Measurements from ENCODE around the gene PLCH1. TPM values are rescaled to one million over a fixed set of nuclear protein-coding genes. Genes with fewer than 3 reads are reported as not detected.

Gene PLCH1
- total and polyA plus RNA-seq, 10 of the 15 experiments (the other 5 are each of a cell fraction or from before 2014, with no cell fraction given): 0.03 to 0.22 (median 0.04) TPM; not detected in 5

GRCh38 chr3:155502630-155503029, 242.2 kb downstream of the PLCH1 start:
- SMC1A ChIA-PET (ENCODE audit: uncharacterized antibody, unreplicated experiment): no interaction called here
- CTCF ChIA-PET: no interaction called here
- Histone ChIP-seq H2AFZ (ENCODE audit: control insufficient read depth, low read depth, low read length) (no peak overlapping the region), H3K9me3 (replicated peaks; ENCODE audit: control insufficient read depth, insufficient read depth, low read length) (no peaks in the 10 kb centered on the region), H3K9ac (ENCODE audit: control insufficient read depth, insufficient read depth, low read length) (no peak overlapping the region), H3K27ac (ENCODE audit: control insufficient read depth, insufficient read depth) (no peak overlapping the region), H4K20me1 (ENCODE audit: control insufficient read depth, insufficient read depth) (no peaks in the 10 kb centered on the region), H3K4me2 (ENCODE audit: control insufficient read depth, insufficient read depth) (no peak overlapping the region), H3K79me2 (ENCODE audit: control insufficient read depth, insufficient read depth, low read length) (no peaks in the 10 kb centered on the region), H3K4me1 (ENCODE audit: control insufficient read depth, insufficient read depth, low read length) (no peaks in the 10 kb centered on the region), H3K27me3 (replicated peaks in 1 of 2; ENCODE audit: control insufficient read depth in 2 of 2, insufficient read depth in 2 of 2, low read length in 1 of 2) (peaks cover 0 to 2% of the 10 kb centered on the region in 2 experiments; a peak in 2 of 4 replicates), H3K4me3 (no peak overlapping the region), H3K36me3 (ENCODE audit: control insufficient read depth in 2 of 2, insufficient read depth in 2 of 2, low read length in 1 of 2) (no peaks in the 10 kb centered on the region)
- BruUV-seq (replicated peaks): no TSS peak
- intact Hi-C loops (cut with micrococcal nuclease; ENCODE audit: unreplicated experiment): no loop called here
- DNase-seq (ENCODE audit: low read depth, low spot score) (no peak), FAIRE-seq (no peak), ATAC-seq (no peak)
- TF ChIP-seq MLLT1 (IDR thresholded peaks at IDR 0.05) (no peak), CBX3 (IDR thresholded peaks at IDR 0.05; ENCODE audit: borderline replicate concordance, low read depth) (no peak), RB1 (IDR thresholded peaks at IDR 0.05; ENCODE audit: borderline replicate concordance) (no peak), WRNIP1 (IDR thresholded peaks at IDR 0.05; ENCODE audit: borderline replicate concordance, low read depth, low read length) (no peak), BHLHE40 (IDR thresholded peaks at IDR 0.05; ENCODE audit: borderline replicate concordance in 1 of 2, low read depth in 2 of 2, low read length in 1 of 2) (no peak), ESRRA (IDR thresholded peaks at IDR 0.05; ENCODE audit: low read length) (no peak), BMI1 (IDR thresholded peaks at IDR 0.05; ENCODE audit: borderline replicate concordance) (no peak), HDAC6 (IDR thresholded peaks at IDR 0.05; ENCODE audit: unreplicated experiment) (no peak)
- TF ChIP-seq, protein P1, sequence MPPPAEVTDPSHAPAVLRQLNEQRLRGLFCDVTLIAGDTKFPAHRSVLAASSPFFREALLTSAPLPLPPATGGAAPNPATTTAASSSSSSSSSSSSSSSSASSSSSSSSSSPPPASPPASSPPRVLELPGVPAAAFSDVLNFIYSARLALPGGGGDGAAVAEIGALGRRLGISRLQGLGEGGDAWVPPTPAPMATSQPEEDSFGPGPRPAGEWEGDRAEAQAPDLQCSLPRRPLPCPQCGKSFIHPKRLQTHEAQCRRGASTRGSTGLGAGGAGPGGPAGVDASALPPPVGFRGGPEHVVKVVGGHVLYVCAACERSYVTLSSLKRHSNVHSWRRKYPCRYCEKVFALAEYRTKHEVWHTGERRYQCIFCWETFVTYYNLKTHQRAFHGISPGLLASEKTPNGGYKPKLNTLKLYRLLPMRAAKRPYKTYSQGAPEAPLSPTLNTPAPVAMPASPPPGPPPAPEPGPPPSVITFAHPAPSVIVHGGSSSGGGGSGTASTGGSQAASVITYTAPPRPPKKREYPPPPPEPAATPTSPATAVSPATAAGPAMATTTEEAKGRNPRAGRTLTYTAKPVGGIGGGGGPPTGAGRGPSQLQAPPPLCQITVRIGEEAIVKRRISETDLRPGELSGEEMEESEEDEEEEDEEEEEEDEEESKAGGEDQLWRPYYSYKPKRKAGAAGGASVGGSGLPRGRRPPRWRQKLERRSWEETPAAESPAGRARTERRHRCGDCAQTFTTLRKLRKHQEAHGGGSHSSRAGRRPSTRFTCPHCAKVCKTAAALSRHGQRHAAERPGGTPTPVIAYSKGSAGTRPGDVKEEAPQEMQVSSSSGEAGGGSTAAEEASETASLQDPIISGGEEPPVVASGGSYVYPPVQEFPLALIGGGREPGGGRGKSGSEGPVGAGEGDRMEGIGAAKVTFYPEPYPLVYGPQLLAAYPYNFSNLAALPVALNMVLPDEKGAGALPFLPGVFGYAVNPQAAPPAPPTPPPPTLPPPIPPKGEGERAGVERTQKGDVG (CRISPR knock-in tag; IDR thresholded peaks at IDR 0.05): no peak
- RAD21 ChIA-PET (ENCODE audit: unreplicated experiment): no interaction called here
- 31% methylated on average over 5 of the region's 5 CpGs for WGBS (ENCODE audit: insufficient coverage, insufficient replicate concordance, low lambda C conversion rate, missing lambda C conversion rate)
- POLR2A ChIA-PET: no interaction called here
- in situ Hi-C loops (cut with MboI): no loop called here
